ENCODE results near the gene CA5A. TPM values are rescaled to one million over a fixed set of nuclear protein-coding genes. Genes with fewer than 3 reads are reported as not detected.

CA5A gene
- total and polyA plus RNA-seq, 2 experiments from 2014 or later, result 1.0 to 1.9 TPM

DNA sequence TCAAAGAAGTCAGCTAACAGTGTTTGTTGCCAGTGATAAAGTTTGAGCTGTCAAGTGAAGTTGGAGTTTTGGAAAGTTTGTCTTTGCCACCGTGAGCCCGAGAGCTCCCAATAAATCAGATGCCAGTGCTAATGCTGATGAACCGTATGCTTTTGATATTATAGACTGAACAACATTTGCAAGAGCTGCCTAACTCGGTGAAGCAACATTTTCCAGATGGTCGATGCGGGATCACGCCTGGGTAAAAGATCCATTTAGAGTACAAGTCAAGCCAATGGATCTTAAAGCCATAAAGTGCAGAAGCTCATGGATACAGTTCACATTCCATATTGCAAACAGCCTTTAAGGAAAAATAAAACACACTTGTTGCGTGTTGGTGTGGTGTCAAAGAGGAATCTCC, 24.5 kb upstream of the CA5A start:
- Histone ChIP-seq H2AFZ (no peak overlapping the region), H3K79me2 (peaks cover 99% of the 10 kb centered on the region), H3K4me2 (no peak overlapping the region), H3K9me3 (ENCODE audit: low read depth) (no peaks in the 10 kb centered on the region), H3K27me3 (no peaks in the 10 kb centered on the region), H4K20me1 (ENCODE audit: insufficient read depth, poor library complexity, severe bottlenecking) (peaks cover 3% of the 10 kb centered on the region), H3K36me3 (replicated peaks; ENCODE audit: insufficient read depth, low read depth) (no peaks in the 10 kb centered on the region), H3K4me1 (ENCODE audit: insufficient read depth) (peaks cover 15% of the 10 kb centered on the region), H3K4me3 (no peak overlapping the region), H3K9me2 (replicated peaks; ENCODE audit: insufficient read depth) (no peaks in the 10 kb centered on the region), H3K27ac (no peak overlapping the region)
- TF ChIP-seq, protein P1, sequence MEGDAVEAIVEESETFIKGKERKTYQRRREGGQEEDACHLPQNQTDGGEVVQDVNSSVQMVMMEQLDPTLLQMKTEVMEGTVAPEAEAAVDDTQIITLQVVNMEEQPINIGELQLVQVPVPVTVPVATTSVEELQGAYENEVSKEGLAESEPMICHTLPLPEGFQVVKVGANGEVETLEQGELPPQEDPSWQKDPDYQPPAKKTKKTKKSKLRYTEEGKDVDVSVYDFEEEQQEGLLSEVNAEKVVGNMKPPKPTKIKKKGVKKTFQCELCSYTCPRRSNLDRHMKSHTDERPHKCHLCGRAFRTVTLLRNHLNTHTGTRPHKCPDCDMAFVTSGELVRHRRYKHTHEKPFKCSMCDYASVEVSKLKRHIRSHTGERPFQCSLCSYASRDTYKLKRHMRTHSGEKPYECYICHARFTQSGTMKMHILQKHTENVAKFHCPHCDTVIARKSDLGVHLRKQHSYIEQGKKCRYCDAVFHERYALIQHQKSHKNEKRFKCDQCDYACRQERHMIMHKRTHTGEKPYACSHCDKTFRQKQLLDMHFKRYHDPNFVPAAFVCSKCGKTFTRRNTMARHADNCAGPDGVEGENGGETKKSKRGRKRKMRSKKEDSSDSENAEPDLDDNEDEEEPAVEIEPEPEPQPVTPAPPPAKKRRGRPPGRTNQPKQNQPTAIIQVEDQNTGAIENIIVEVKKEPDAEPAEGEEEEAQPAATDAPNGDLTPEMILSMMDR (IDR thresholded peaks at IDR 0.05; ENCODE audit: poor library complexity), result no peak
- TF ChIP-seq EZH2 (IDR thresholded peaks at IDR 0.05; ENCODE audit: borderline replicate concordance) (no peak), EZH2phosphoT487 (IDR thresholded peaks at IDR 0.05; ENCODE audit: low read depth, severe bottlenecking, unreplicated experiment) (no peak)
- WGBS (ENCODE audit: low lambda C conversion rate, missing lambda C conversion rate), result 76% methylated on average over 8 of the region's 8 CpGs
- DNase-seq (ENCODE audit: low spot score), result no peak

- H3K27me3 ChIP-seq, result no peaks in the 10 kb centered on the region
- no peak overlapping the region for H3K4me3 ChIP-seq
- DNase-seq (ENCODE audit: low spot score), result no peak
- no peaks in the 10 kb centered on the region for H3K9me2 ChIP-seq (replicated peaks; ENCODE audit: insufficient read depth)
- 95% methylated on average over 5 of the region's 5 CpGs for WGBS (ENCODE audit: low lambda C conversion rate, missing lambda C conversion rate)
- H3K27ac ChIP-seq, result no peak overlapping the region
- H4K20me1 ChIP-seq (ENCODE audit: insufficient read depth, poor library complexity, severe bottlenecking), result peaks cover 3% of the 10 kb centered on the region
- peaks cover 99% of the 10 kb centered on the region for H3K79me2 ChIP-seq
- TF ChIP-seq EZH2 (IDR thresholded peaks at IDR 0.05; ENCODE audit: borderline replicate concordance) (no peak), EZH2phosphoT487 (IDR thresholded peaks at IDR 0.05; ENCODE audit: low read depth, severe bottlenecking, unreplicated experiment) (no peak)
- TF ChIP-seq, protein P1 (IDR thresholded peaks at IDR 0.05; ENCODE audit: poor library complexity), result no peak
- H3K9me3 ChIP-seq (ENCODE audit: low read depth), result no peaks in the 10 kb centered on the region
- H2AFZ ChIP-seq, result no peak overlapping the region
- H3K4me2 ChIP-seq, result no peak overlapping the region
- H3K36me3 ChIP-seq (replicated peaks; ENCODE audit: insufficient read depth, low read depth), result no peaks in the 10 kb centered on the region
- H3K4me1 ChIP-seq (ENCODE audit: insufficient read depth), result peaks cover 19% of the 10 kb centered on the region
Observed at GRCh38 chr16:87960296-87960695, 24.0 kb upstream of the CA5A start.

GRCh38 chr16:87959391-87959990, 23.2 kb upstream of the CA5A start:
- H3K79me2 ChIP-seq, result peaks cover 99% of the 10 kb centered on the region
- TF ChIP-seq, protein P1 (IDR thresholded peaks at IDR 0.05; ENCODE audit: poor library complexity), result no peak
- TF ChIP-seq EZH2phosphoT487 (IDR thresholded peaks at IDR 0.05; ENCODE audit: low read depth, severe bottlenecking, unreplicated experiment) (no peak), EZH2 (IDR thresholded peaks at IDR 0.05; ENCODE audit: borderline replicate concordance) (no peak)
- H4K20me1 ChIP-seq (ENCODE audit: insufficient read depth, poor library complexity, severe bottlenecking), result peaks cover 3% of the 10 kb centered on the region
- H2AFZ ChIP-seq, result no peak overlapping the region
- H3K4me3 ChIP-seq, result no peak overlapping the region
- peaks cover 19% of the 10 kb centered on the region for H3K4me1 ChIP-seq (ENCODE audit: insufficient read depth)
- no peak overlapping the region for H3K27ac ChIP-seq
- H3K27me3 ChIP-seq, result no peaks in the 10 kb centered on the region
- H3K9me3 ChIP-seq (ENCODE audit: low read depth), result no peaks in the 10 kb centered on the region
- no peaks in the 10 kb centered on the region for H3K9me2 ChIP-seq (replicated peaks; ENCODE audit: insufficient read depth)
- H3K36me3 ChIP-seq (replicated peaks; ENCODE audit: insufficient read depth, low read depth), result no peaks in the 10 kb centered on the region
- no peak for DNase-seq (ENCODE audit: low spot score)
- H3K4me2 ChIP-seq, result no peak overlapping the region
- 93% methylated on average over 21 of the region's 23 CpGs for WGBS (ENCODE audit: low lambda C conversion rate, missing lambda C conversion rate)
